ENCODE results near the gene CACNA1C. TPM values are rescaled to one million over a fixed set of nuclear protein-coding genes. Genes with fewer than 3 reads are reported as not detected.

CACNA1C gene
- total and polyA plus RNA-seq, 2 of the 4 experiments (the other 2 are of a cell fraction): 1.6 to 2.6 TPM

- CTCF ChIA-PET: no interaction called here
- in situ Hi-C loops (cut with MboI; ENCODE audit: low sequenced_read_pairs) (no loop called here), dilution Hi-C loops (cut with HindIII; ENCODE audit: low sequenced_read_pairs, unreplicated experiment) (no loop called here)
Observed at GRCh38 chr12:2353281-2353680, 300.5 kb downstream of the CACNA1C start.

More at GRCh38 chr12:2353281-2353680, 300.5 kb downstream of the CACNA1C start:
- Histone ChIP-seq H3K4ac (ENCODE audit: low read depth, low read length) (no peak overlapping the region), H2BK15ac (ENCODE audit: low read depth, low read length) (no peak overlapping the region), H3K36me3 (ENCODE audit: control insufficient read depth, insufficient read depth, low read length) (no peaks in the 10 kb centered on the region), H3K9ac (ENCODE audit: low read depth, low read length) (no peak overlapping the region), H3K9me1 (ENCODE audit: insufficient read depth, low read length) (peaks cover 11% of the 10 kb centered on the region), H3K23ac (ENCODE audit: low read depth, low read length) (no peak overlapping the region), H3K4me1 (ENCODE audit: control insufficient read depth, insufficient read depth, low read length) (peaks cover 11% of the 10 kb centered on the region), H2BK120ac (ENCODE audit: low read depth, low read length) (no peak overlapping the region), H3K4me3 (ENCODE audit: insufficient read depth, low read depth, low read length) (no peak overlapping the region), H4K91ac (ENCODE audit: insufficient read depth, low read depth, low read length) (no peak overlapping the region), H4K20me1 (ENCODE audit: insufficient read depth, low read length) (no peaks in the 10 kb centered on the region; the same call in 1 of the 2 replicates), H2AFZ (replicated peaks; ENCODE audit: low read length, poor library complexity) (no peak overlapping the region), H2BK5ac (ENCODE audit: low read depth, low read length, poor library complexity, severe bottlenecking) (no peak overlapping the region), H2AK5ac (ENCODE audit: low read depth, low read length) (no peak overlapping the region), H3K18ac (ENCODE audit: low read depth, low read length) (no peak overlapping the region), H3K4me2 (ENCODE audit: low read depth, low read length) (no peak overlapping the region), H3K27ac (ENCODE audit: insufficient read depth, low read length) (no peak overlapping the region), H4K5ac (ENCODE audit: low read depth, low read length) (no peak overlapping the region), H4K8ac (ENCODE audit: low read depth in 2 of 2, low read length in 2 of 2) (no peak overlapping the region), H3K27me3 (ENCODE audit: control insufficient read depth, insufficient read depth, low read length) (no peaks in the 10 kb centered on the region; the same call in 1 of the 2 replicates), H2BK20ac (ENCODE audit: low read depth, low read length) (no peak overlapping the region), H3K56ac (ENCODE audit: extremely low read depth, insufficient read depth, low read length) (no peak overlapping the region), H2AK9ac (replicated peaks; ENCODE audit: low read depth, low read length, poor library complexity) (peak overlapping the region; percentile 45), H3K14ac (replicated peaks; ENCODE audit: low read depth, low read length) (no peak overlapping the region), H3K9me3 (ENCODE audit: control insufficient read depth, insufficient read depth, low read length) (no peaks in the 10 kb centered on the region), H3K79me1 (ENCODE audit: low read depth in 1 of 2, low read length in 2 of 2) (peaks cover 0 to under 1% of the 10 kb centered on the region in 2 experiments; a peak in 1 of 4 replicates)
- TF ChIP-seq SMC3 (IDR thresholded peaks at IDR 0.05; ENCODE audit: low read depth, low read length) (no peak), POLR2A (IDR thresholded peaks at IDR 0.05; ENCODE audit: low read depth, low read length) (no peak), ELK1 (IDR thresholded peaks at IDR 0.05; ENCODE audit: borderline replicate concordance, low read depth, low read length) (no peak)
- 80% methylated on average over 1 of the region's 9 CpGs; no CpG with 5 or more reads in 1 of the 2 experiments for WGBS, 2 experiments (ENCODE audit: extremely low coverage in 2 of 2, insufficient read length in 1 of 2)
- no peak for ATAC-seq (ENCODE audit: low read depth)
- POLR2A ChIA-PET (ENCODE audit: unreplicated experiment): no interaction called here
- intact Hi-C loops (cut with micrococcal nuclease): no loop called here
- no TSS peak for BruUV-seq (replicated peaks)
- no peak for DNase-seq

Data from IMR-90 (cell line).